ENCODE measurements around the gene SLC30A7.

The SLC30A7 gene

GRCh38 chr1:100988121-100988520 lies 92.2 kb downstream of the SLC30A7 start:
- no peak for DNase-seq

- no peak for DNase-seq
Observed at GRCh38 chr1:100989306-100990077, 93.6 kb downstream of the SLC30A7 start.

GRCh38 chr1:100995198-100995988 lies 99.5 kb downstream of the SLC30A7 start:
- DNase-seq, result no peak

- DNase-seq, result no peak
Observed at GRCh38 chr1:100998426-100998825, 102.5 kb downstream of the SLC30A7 start.

- no peak for DNase-seq
Observed at GRCh38 chr1:101000131-101000873, 104.4 kb downstream of the SLC30A7 start.

- no peak for DNase-seq
Observed at GRCh38 chr1:101002551-101002950, 106.7 kb downstream of the SLC30A7 start.

- no peak for DNase-seq
Observed at GRCh38 chr1:101003012-101003650, 107.2 kb downstream of the SLC30A7 start.

GRCh38 chr1:101004061-101004460 lies 108.2 kb downstream of the SLC30A7 start:
- DNase-seq, result peak; percentile 1 to 5

GRCh38 chr1:101004670-101005069 lies 108.8 kb downstream of the SLC30A7 start:
- no peak for DNase-seq

GRCh38 chr1:101005183-101005582 lies 109.3 kb downstream of the SLC30A7 start:
- no peak for DNase-seq

- DNase-seq, result no peak
Observed at GRCh38 chr1:101005871-101006270, 110.0 kb downstream of the SLC30A7 start.

GRCh38 chr1:101006553-101006952 lies 110.7 kb downstream of the SLC30A7 start:
- DNase-seq, result no peak

- no peak for DNase-seq
Observed at GRCh38 chr1:101008229-101008834, 112.4 kb downstream of the SLC30A7 start.

GRCh38 chr1:101013776-101014175 lies 117.9 kb downstream of the SLC30A7 start:
- DNase-seq, result no peak

GRCh38 chr1:101017448-101017847 lies 121.6 kb downstream of the SLC30A7 start:
- no peak for DNase-seq

GRCh38 chr1:101022294-101022693 lies 126.4 kb downstream of the SLC30A7 start:
- no peak for DNase-seq

- DNase-seq, result peak in 1 of 2 experiments; percentile 20
Observed at GRCh38 chr1:101025283-101025656, 129.4 kb downstream of the SLC30A7 start.

- DNase-seq, result peak; percentile 83 to 87
Observed at GRCh38 chr1:101025657-101026429, 130.0 kb downstream of the SLC30A7 start, which contains the start of gene DPH5. Gene DPH5, minus strand, starts transcription at chr1:101025784. Its CDS starts 341 bp downstream, at chr1:101025443.

GRCh38 chr1:101026430-101026788 lies 130.5 kb downstream of the SLC30A7 start:
- DNase-seq, result no peak

GRCh38 chr1:101027194-101027772 lies 131.4 kb downstream of the SLC30A7 start:
- no peak for DNase-seq

- DNase-seq, result no peak
Observed at GRCh38 chr1:101028466-101028865, 132.6 kb downstream of the SLC30A7 start.
